CD8-positive, alpha-beta memory T cell (primary cell): ENCODE results near the gene RAB8B. TPM values are rescaled to one million over a fixed set of nuclear protein-coding genes. Genes with fewer than 3 reads are reported as not detected.

Experiments
- CTCF ChIA-PET: fragments of 350-600 bp; sonication (Branson Sonifier 250); formaldehyde crosslinking; loops from one replicate; lab custom pipeline; 2021; ENCODE audit warnings: antibody characterized with exemption; lab: Charles Lee
- POLR2A ChIA-PET: fragments of 350-600 bp; sonication (Branson Sonifier 250); formaldehyde crosslinking; loops from one replicate; lab custom pipeline; 2021; ENCODE audit warnings: antibody characterized with exemption; lab: Charles Lee
- DNase-seq, 5 donors: peaks; one replicate each; pipeline versions ENCODE4 v3.0.0 to v3.0.0-alpha.2; 2020 to 2022; ENCODE audit warnings: mixed read lengths in 1 of 5
- H3K27ac ChIP-seq: one replicate; pipeline ENCODE4 v1.7.0; 2013; ENCODE audit warnings: low read depth, mild to moderate bottlenecking, low read length, moderate library complexity
- H3K27me3 ChIP-seq: 2 replicates; pipeline ENCODE4 v1.7.0; 2013; ENCODE audit warnings: low read length, mild to moderate bottlenecking; ENCODE audit not compliant: insufficient read depth, poor library complexity, severe bottlenecking
- H3K36me3 ChIP-seq: 2 replicates; pipeline ENCODE4 v1.7.0; 2013; ENCODE audit warnings: mild to moderate bottlenecking, low read length, moderate library complexity; ENCODE audit not compliant: insufficient read depth
- H3K4me1 ChIP-seq: 2 replicates; pipeline ENCODE4 v1.7.0; 2013; ENCODE audit warnings: mild to moderate bottlenecking, low read length, moderate library complexity; ENCODE audit not compliant: insufficient read depth
- H3K4me3 ChIP-seq: 2 replicates; pipeline ENCODE4 v1.7.0; 2013; ENCODE audit warnings: mild to moderate bottlenecking, low read length
- H3K9me3 ChIP-seq: 2 replicates; pipeline ENCODE4 v1.7.0; 2013; ENCODE audit warnings: mild to moderate bottlenecking, low read length
- H3K27ac Mint-ChIP-seq, 8 donors: one replicate each; pipeline ENCODE4 v1.8.0; 2020 to 2021; ENCODE audit warnings: mixed read lengths in 8 of 8, mild to moderate bottlenecking in 6 of 8, inconsistent platforms in 3 of 8, moderate library complexity in 3 of 8
- H3K27me3 Mint-ChIP-seq, 2 donors: one replicate each; pipeline ENCODE4 v1.8.0; 2020 to 2021; ENCODE audit warnings: mixed read lengths in 2 of 2, mild to moderate bottlenecking in 1 of 2, moderate library complexity in 1 of 2
- H3K36me3 Mint-ChIP-seq, 3 donors: one replicate each; pipeline ENCODE4 v1.8.0; 2020 to 2021; ENCODE audit warnings: mixed read lengths in 3 of 3, inconsistent platforms in 1 of 3, mild to moderate bottlenecking in 1 of 3
- H3K4me1 Mint-ChIP-seq, 3 donors: one replicate each; pipeline ENCODE4 v1.8.0; 2020 to 2021; ENCODE audit warnings: mixed read lengths in 3 of 3, inconsistent platforms in 1 of 3, mild to moderate bottlenecking in 1 of 3
- H3K4me3 Mint-ChIP-seq, 7 donors: one replicate each; pipeline ENCODE4 v1.8.0; 2020 to 2021; ENCODE audit warnings: mixed read lengths in 7 of 7, mild to moderate bottlenecking in 6 of 7, moderate library complexity in 4 of 7, inconsistent platforms in 2 of 7
- H3K9me3 Mint-ChIP-seq, 5 donors: one replicate each; pipeline ENCODE4 v1.8.0; 2020 to 2022; ENCODE audit warnings: mixed read lengths in 5 of 5, mild to moderate bottlenecking in 3 of 5, moderate library complexity in 2 of 5, inconsistent platforms in 1 of 5
- polyA plus RNA-seq: library from polyadenylated mRNA; unstranded; fragments of 300-500 nt; fragmentation: Illumina TruSeq; gene quantifications from one replicate; pipeline ENCODE4 v1.2.3, GENCODE V29; 2021
- total RNA-seq, 2 experiments: library from RNA; stranded (reverse); gene quantifications; one replicate each; pipeline ENCODE4 v1.2.3, GENCODE V29; 2021

Gene RAB8B
- total and polyA plus RNA-seq, 3 experiments from 2014 or later, result 52.9 to 169 (median 165) TPM

DNA sequence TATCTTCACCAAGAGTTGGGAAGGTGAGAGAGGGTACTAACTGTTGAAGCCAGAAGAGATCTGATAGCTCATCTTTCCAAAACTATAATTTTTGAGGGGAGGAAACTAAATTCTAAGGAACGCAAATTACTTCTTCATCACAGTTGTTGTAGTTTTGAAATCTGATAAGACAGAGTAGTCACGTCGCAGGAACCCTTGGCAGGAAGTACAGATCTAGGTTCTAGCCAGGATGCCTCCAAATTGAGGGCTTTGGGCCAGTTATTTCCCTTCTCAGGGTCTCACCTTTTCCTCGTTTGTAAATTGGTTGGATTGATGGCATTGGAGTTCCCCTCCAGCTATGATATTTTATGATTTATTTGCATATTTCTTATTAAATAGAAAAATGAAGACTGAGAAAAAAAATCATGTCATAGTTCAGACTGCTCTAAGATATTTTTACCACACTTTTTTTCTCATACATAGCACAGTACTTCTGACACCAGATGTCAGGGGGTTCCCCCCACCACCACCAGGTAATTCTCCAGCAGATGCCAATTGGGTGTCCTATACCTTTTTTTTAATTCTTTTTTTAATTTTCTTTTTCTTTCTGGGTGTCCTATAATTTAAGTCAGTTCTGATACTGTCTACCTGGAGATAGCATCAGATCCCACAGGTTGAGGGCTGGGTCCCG lies 55.7 kb downstream of the RAB8B start:
- peaks cover 29% of the 10 kb centered on the region for H3K4me1 ChIP-seq
- Mint-ChIP-seq H3K4me3 (peak overlapping the region in 4 of 7 donors; percentile 23 to 32 (median 27)), H3K9me3 (no peaks in the 10 kb centered on the region), H3K36me3 (peaks cover 13 to 64% (median 19%) of the 10 kb centered on the region in 3 donors), H3K4me1 (peaks cover 56 to 83% (median 62%) of the 10 kb centered on the region in 3 donors), H3K27ac (peak overlapping the region; percentile 27 to 93 (median 86)), H3K27me3 (no peaks in the 10 kb centered on the region)
- ChIA-PET POLR2A (interaction anchor here (0.5 to 0.7 kb wide), 2 partner anchors 96 to 203 kb away, joined by 3 read pairs; no protein-coding TSS in a partner anchor), CTCF (interaction anchor here (0.6 to 0.7 kb wide), 2 partner anchors 13 to 88 kb away, joined by 3 read pairs; partner anchors contain the start of gene RPS27L)
- peaks cover 21% of the 10 kb centered on the region for H3K36me3 ChIP-seq
- no peaks in the 10 kb centered on the region for H3K9me3 ChIP-seq
- no peaks in the 10 kb centered on the region for H3K27me3 ChIP-seq
- H3K27ac ChIP-seq, result no peak overlapping the region
- peak in 2 of 5 donors; percentile 28 to 54 for DNase-seq
- H3K4me3 ChIP-seq, result no peak overlapping the region

- no peaks in the 10 kb centered on the region for H3K27me3 ChIP-seq
- Mint-ChIP-seq H3K4me3 (no peak overlapping the region), H3K4me1 (peaks cover 48 to 78% (median 66%) of the 10 kb centered on the region in 3 donors), H3K27me3 (no peaks in the 10 kb centered on the region), H3K27ac (peak overlapping the region in 6 of 8 donors; percentile 11 to 76 (median 60)), H3K9me3 (no peaks in the 10 kb centered on the region), H3K36me3 (peaks cover 13 to 79% (median 22%) of the 10 kb centered on the region in 3 donors)
- H3K36me3 ChIP-seq, result peaks cover 37% of the 10 kb centered on the region
- ChIA-PET POLR2A (no interaction called here), CTCF (interaction anchor here (1.2 to 3.2 kb wide), 2 partner anchors 14 to 15 kb away, joined by 3 to 9 read pairs; no protein-coding TSS in a partner anchor)
- H3K27ac ChIP-seq, result no peak overlapping the region
- peaks cover 29% of the 10 kb centered on the region for H3K4me1 ChIP-seq
- no peak overlapping the region for H3K4me3 ChIP-seq
- no peak for DNase-seq
- H3K9me3 ChIP-seq, result no peaks in the 10 kb centered on the region
Measured at GRCh38 chr15:63246691-63247469, 57.5 kb downstream of the RAB8B start.

GRCh38 chr15:63250312-63250965 lies 61.0 kb downstream of the RAB8B start:
- Histone ChIP-seq H3K27me3 (no peaks in the 10 kb centered on the region), H3K27ac (no peak overlapping the region), H3K4me1 (peaks cover 15% of the 10 kb centered on the region), H3K36me3 (peaks cover 37% of the 10 kb centered on the region), H3K9me3 (no peaks in the 10 kb centered on the region), H3K4me3 (no peak overlapping the region)
- peak overlapping the region in 4 of 8 donors; percentile 9 to 63 (median 48) for H3K27ac Mint-ChIP-seq
- no peaks in the 10 kb centered on the region for H3K9me3 Mint-ChIP-seq
- CTCF ChIA-PET, result no interaction called here
- POLR2A ChIA-PET, result no interaction called here
- H3K4me3 Mint-ChIP-seq, result peak overlapping the region in 2 of 7 donors; percentile 16 to 28
- no peak for DNase-seq
- peaks cover 8 to 82% (median 22%) of the 10 kb centered on the region in 3 donors for H3K36me3 Mint-ChIP-seq
- no peaks in the 10 kb centered on the region for H3K27me3 Mint-ChIP-seq
- H3K4me1 Mint-ChIP-seq, result peaks cover 39 to 68% (median 60%) of the 10 kb centered on the region in 3 donors

DNA sequence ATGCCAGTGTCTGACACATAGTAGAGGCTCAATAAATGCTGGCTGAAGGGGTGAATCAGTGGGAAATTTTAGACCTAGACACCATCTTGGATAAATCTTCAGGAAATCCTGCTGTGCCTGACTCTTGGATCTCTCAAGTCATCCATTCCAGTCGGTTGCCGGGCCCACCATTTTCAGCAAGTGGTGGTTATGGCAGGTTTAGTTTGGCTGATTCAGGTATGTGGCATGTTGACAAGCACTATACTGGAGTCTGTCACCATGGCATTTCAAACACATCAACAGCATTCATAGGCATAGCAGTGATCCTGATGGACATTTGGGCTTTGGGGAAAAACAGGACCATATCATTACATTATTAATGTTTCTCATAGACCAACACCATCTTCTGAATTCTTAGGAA lies 62.3 kb downstream of the RAB8B start:
- Mint-ChIP-seq H3K27ac (peak overlapping the region in 5 of 8 donors; percentile 7 to 63 (median 18)), H3K4me3 (no peak overlapping the region), H3K4me1 (peaks cover 35 to 63% (median 52%) of the 10 kb centered on the region in 3 donors), H3K9me3 (no peaks in the 10 kb centered on the region), H3K36me3 (peaks cover 4 to 83% (median 21%) of the 10 kb centered on the region in 3 donors), H3K27me3 (no peaks in the 10 kb centered on the region)
- H3K36me3 ChIP-seq, result peaks cover 38% of the 10 kb centered on the region
- H3K9me3 ChIP-seq, result no peaks in the 10 kb centered on the region
- DNase-seq, result no peak
- no peaks in the 10 kb centered on the region for H3K27me3 ChIP-seq
- CTCF ChIA-PET, result no interaction called here
- no peak overlapping the region for H3K27ac ChIP-seq
- H3K4me1 ChIP-seq, result peaks cover 6% of the 10 kb centered on the region
- no peak overlapping the region for H3K4me3 ChIP-seq
- POLR2A ChIA-PET, result no interaction called here

GRCh38 chr15:63252292-63252691 lies 62.9 kb downstream of the RAB8B start:
- Histone ChIP-seq H3K4me3 (no peak overlapping the region), H3K27me3 (no peaks in the 10 kb centered on the region), H3K27ac (no peak overlapping the region), H3K36me3 (peaks cover 39% of the 10 kb centered on the region), H3K4me1 (no peaks in the 10 kb centered on the region), H3K9me3 (no peaks in the 10 kb centered on the region)
- Mint-ChIP-seq H3K9me3 (no peaks in the 10 kb centered on the region), H3K27ac (peak overlapping the region in 4 of 8 donors; percentile 14 to 69 (median 41)), H3K4me3 (no peak overlapping the region), H3K36me3 (peaks cover 0 to 82% (median 17%) of the 10 kb centered on the region in 3 donors), H3K4me1 (peaks cover 29 to 57% (median 46%) of the 10 kb centered on the region in 3 donors), H3K27me3 (no peaks in the 10 kb centered on the region)
- no peak for DNase-seq
- POLR2A ChIA-PET, result no interaction called here
- CTCF ChIA-PET, result no interaction called here

DNA sequence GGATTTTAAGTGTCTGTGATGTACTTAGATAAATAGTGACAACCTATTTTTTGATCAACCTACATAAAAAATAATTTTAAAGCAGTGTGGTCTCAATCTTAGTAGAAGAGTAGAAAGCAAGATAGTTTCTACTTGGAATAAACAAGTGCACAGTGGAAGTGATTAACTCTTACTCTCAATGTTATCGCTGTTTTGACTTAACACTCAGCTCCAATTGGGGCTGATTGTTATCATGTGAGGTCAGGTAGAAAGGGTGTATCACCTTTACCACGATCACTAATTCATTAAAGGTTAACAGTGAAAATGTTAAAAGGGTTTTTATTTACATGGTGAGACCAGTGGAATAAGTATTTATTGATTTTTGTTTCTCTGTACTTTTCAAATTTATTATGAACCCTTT lies 65.6 kb downstream of the RAB8B start:
- Mint-ChIP-seq H3K36me3 (peaks cover 0 to 84% (median 21%) of the 10 kb centered on the region in 3 donors), H3K4me1 (peaks cover 19 to 42% (median 37%) of the 10 kb centered on the region in 3 donors), H3K4me3 (no peak overlapping the region), H3K27ac (peak overlapping the region in 5 of 8 donors; percentile 6 to 81 (median 38)), H3K9me3 (no peaks in the 10 kb centered on the region), H3K27me3 (no peaks in the 10 kb centered on the region)
- no peaks in the 10 kb centered on the region for H3K4me1 ChIP-seq
- no peaks in the 10 kb centered on the region for H3K9me3 ChIP-seq
- peaks cover 35% of the 10 kb centered on the region for H3K36me3 ChIP-seq
- CTCF ChIA-PET, result no interaction called here
- no peak overlapping the region for H3K27ac ChIP-seq
- no peaks in the 10 kb centered on the region for H3K27me3 ChIP-seq
- POLR2A ChIA-PET, result no interaction called here
- DNase-seq, result no peak
- no peak overlapping the region for H3K4me3 ChIP-seq

- Mint-ChIP-seq H3K36me3 (peaks cover 0 to 83% (median 19%) of the 10 kb centered on the region in 3 donors), H3K4me1 (peaks cover 19 to 37% (median 36%) of the 10 kb centered on the region in 3 donors), H3K4me3 (no peak overlapping the region), H3K27me3 (no peaks in the 10 kb centered on the region), H3K9me3 (no peaks in the 10 kb centered on the region), H3K27ac (peak overlapping the region in 6 of 8 donors; percentile 36 to 75 (median 60))
- Histone ChIP-seq H3K27ac (no peak overlapping the region), H3K4me3 (no peak overlapping the region), H3K4me1 (no peaks in the 10 kb centered on the region), H3K9me3 (no peaks in the 10 kb centered on the region), H3K27me3 (no peaks in the 10 kb centered on the region), H3K36me3 (peaks cover 36% of the 10 kb centered on the region)
- ChIA-PET POLR2A (interaction anchor here (0.9 kb wide), 1 partner anchor 63 kb away, joined by 4 read pairs; no protein-coding TSS in a partner anchor), CTCF (interaction anchor here (1.3 kb wide), 1 partner anchor 14 kb away, joined by 3 read pairs; no protein-coding TSS in a partner anchor)
- no peak for DNase-seq
Measured at GRCh38 chr15:63255489-63255990, 66.1 kb downstream of the RAB8B start.
